ENCODE data around the gene AGAP1. TPM values are rescaled to one million over a fixed set of nuclear protein-coding genes. Genes with fewer than 3 reads are reported as not detected.

The AGAP1 gene
- total RNA-seq, 1 donor from 2014 or later = 39.0 TPM

- Mint-ChIP-seq H3K9me3 (ENCODE audit: low read depth) (no peaks in the 10 kb centered on the region), H3K36me3 (ENCODE audit: low read depth) (no peaks in the 10 kb centered on the region), H3K27me3 (ENCODE audit: low read depth) (no peaks in the 10 kb centered on the region), H3K4me3 (ENCODE audit: unreplicated experiment) (no peak overlapping the region), H3K4me1 (ENCODE audit: low read depth) (peaks cover 58% of the 10 kb centered on the region), H3K27ac (ENCODE audit: unreplicated experiment) (peak overlapping the region; percentile 13)
- TF ChIP-seq CTCF (IDR thresholded peaks at IDR 0.05) = no peak
- DNase-seq (ENCODE audit: low spot score) = no peak
These were observed 145.6 kb downstream of the AGAP1 start for GRCh38 chr2:235639428-235639773.

- TF ChIP-seq CTCF (IDR thresholded peaks at IDR 0.05) = no peak
- no peaks in the 10 kb centered on the region for H3K9me3 Mint-ChIP-seq (ENCODE audit: low read depth)
- H3K36me3 Mint-ChIP-seq (ENCODE audit: low read depth) = no peaks in the 10 kb centered on the region
- DNase-seq (ENCODE audit: low spot score) = no peak
- peaks cover 54% of the 10 kb centered on the region for H3K4me1 Mint-ChIP-seq (ENCODE audit: low read depth)
- no peak overlapping the region for H3K4me3 Mint-ChIP-seq (ENCODE audit: unreplicated experiment)
- no peak overlapping the region for H3K27ac Mint-ChIP-seq (ENCODE audit: unreplicated experiment)
- no peaks in the 10 kb centered on the region for H3K27me3 Mint-ChIP-seq (ENCODE audit: low read depth)
These were observed 146.0 kb downstream of the AGAP1 start for GRCh38 chr2:235639885-235640284.

DNA sequence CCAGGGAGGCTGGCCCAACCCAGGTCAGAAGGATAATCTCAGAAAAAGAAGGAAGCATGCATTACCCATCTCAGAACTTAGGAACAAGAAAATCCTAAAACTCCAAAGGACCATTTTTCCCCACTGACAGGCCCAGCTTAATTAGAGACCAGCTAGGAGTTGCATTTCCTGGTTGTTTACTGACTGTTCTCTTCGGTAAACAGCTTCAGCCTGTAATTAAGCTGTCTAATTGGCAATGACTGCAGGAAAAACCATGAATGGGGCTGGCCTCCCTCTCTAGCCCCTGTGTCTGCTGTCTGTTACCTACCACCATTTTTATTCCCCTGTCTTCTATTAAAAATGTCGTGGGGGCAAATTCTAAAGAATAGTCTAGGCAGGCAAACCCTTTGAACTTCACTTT, 146.5 kb downstream of the AGAP1 start:
- no peak for DNase-seq (ENCODE audit: low spot score)
- no peak overlapping the region for H3K4me3 Mint-ChIP-seq (ENCODE audit: unreplicated experiment)
- H3K9me3 Mint-ChIP-seq (ENCODE audit: low read depth) = no peaks in the 10 kb centered on the region
- H3K27ac Mint-ChIP-seq (ENCODE audit: unreplicated experiment) = no peak overlapping the region
- no peak for TF ChIP-seq CTCF (IDR thresholded peaks at IDR 0.05)
- no peaks in the 10 kb centered on the region for H3K27me3 Mint-ChIP-seq (ENCODE audit: low read depth)
- H3K4me1 Mint-ChIP-seq (ENCODE audit: low read depth) = peaks cover 49% of the 10 kb centered on the region
- no peaks in the 10 kb centered on the region for H3K36me3 Mint-ChIP-seq (ENCODE audit: low read depth)

DNA sequence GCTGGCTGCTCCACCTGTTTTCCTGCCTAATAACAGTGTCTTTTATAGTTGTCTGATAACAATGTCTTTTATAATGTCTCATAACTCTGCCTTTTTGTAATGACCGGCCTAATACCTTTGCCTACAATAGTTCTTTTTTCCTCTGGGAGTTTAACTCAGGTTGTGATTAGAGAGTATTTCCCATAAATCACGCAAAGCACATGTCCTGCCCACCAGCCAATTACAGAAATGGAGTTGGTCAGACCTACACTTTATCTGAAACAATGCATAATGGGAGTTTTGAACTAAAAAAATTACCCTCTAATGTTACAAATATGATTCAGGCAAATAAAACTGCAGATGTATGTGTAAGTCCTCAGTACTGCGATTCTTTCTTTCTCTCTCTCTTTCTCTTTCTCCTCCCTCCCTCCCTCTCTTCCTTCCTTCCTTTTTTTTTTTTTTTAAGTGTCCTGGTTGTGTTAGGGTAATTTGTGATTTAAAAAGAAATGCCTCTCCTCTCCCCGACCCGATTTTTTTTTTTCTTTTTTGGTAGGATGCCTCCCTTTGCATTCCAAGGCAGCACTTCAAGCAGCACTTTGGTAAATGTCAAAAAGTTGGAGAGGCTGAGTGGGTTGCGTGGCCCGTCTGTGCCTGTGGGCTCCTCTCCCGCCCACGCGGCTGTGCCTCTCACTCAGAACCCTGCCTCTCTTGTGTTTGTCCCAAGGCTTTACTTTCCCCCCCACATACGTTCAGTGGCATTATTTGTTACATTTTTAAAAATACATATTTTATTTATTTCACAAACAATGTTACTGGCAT, 147.3 kb downstream of the AGAP1 start:
- Mint-ChIP-seq H3K4me3 (ENCODE audit: unreplicated experiment) (no peak overlapping the region), H3K27me3 (ENCODE audit: low read depth) (no peaks in the 10 kb centered on the region), H3K9me3 (ENCODE audit: low read depth) (no peaks in the 10 kb centered on the region), H3K27ac (ENCODE audit: unreplicated experiment) (peak overlapping the region; percentile 75), H3K4me1 (ENCODE audit: low read depth) (peaks cover 45% of the 10 kb centered on the region), H3K36me3 (ENCODE audit: low read depth) (no peaks in the 10 kb centered on the region)
- DNase-seq (ENCODE audit: low spot score) = no peak
- no peak for TF ChIP-seq CTCF (IDR thresholded peaks at IDR 0.05)

GRCh38 chr2:235641956-235642355, 148.1 kb downstream of the AGAP1 start:
- no peaks in the 10 kb centered on the region for H3K9me3 Mint-ChIP-seq (ENCODE audit: low read depth)
- H3K27ac Mint-ChIP-seq (ENCODE audit: unreplicated experiment) = no peak overlapping the region
- no peak for DNase-seq (ENCODE audit: low spot score)
- no peak for TF ChIP-seq CTCF (IDR thresholded peaks at IDR 0.05)
- no peaks in the 10 kb centered on the region for H3K27me3 Mint-ChIP-seq (ENCODE audit: low read depth)
- H3K4me3 Mint-ChIP-seq (ENCODE audit: unreplicated experiment) = no peak overlapping the region
- H3K36me3 Mint-ChIP-seq (ENCODE audit: low read depth) = no peaks in the 10 kb centered on the region
- H3K4me1 Mint-ChIP-seq (ENCODE audit: low read depth) = peaks cover 45% of the 10 kb centered on the region
